CD4-positive, alpha-beta T cell treated with Interleukin-21 for 1 hour (primary cell): Measurements from ENCODE around the gene IDS.

Experiments used
- DNase-seq: peaks from one replicate; pipeline ENCODE4 v3.0.0-alpha.2; 2020

Gene IDS

DNA sequence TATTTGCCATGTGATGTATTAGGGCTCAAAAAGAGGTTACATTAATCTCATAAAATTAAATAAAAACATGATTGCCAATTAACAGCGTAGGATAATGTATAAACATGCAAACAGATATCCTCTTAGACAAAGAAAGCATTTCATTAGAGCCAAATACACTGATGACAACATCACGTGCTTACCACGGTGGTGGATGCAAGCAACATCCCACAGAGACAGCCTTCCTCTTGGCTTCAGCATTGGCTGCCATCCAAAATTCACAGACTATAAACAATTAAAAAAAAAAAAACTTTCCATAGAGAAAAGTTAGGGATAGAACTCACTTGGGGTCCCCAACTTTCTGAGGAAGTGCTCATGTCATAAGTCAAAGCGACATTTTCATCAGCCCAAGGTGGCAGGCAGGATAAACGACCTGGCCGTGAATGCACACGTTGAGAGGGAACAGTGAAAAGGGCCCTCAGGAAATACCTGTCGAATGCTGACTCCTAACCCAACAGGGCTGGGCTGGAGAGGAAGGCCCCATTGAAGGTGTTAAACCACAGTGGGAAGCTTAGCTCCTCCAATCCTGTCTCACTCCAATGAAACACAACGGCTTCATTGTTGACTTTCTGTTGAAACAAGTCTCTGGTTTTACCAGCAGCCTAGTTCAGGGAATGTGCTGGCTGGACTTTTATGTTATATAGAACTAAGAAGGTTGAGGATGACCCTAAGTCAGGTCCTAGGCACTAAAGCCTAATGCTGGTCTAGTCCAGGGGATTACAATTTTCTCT is 48.4 kb downstream of the IDS start:
- DNase-seq, result no peak

DNA sequence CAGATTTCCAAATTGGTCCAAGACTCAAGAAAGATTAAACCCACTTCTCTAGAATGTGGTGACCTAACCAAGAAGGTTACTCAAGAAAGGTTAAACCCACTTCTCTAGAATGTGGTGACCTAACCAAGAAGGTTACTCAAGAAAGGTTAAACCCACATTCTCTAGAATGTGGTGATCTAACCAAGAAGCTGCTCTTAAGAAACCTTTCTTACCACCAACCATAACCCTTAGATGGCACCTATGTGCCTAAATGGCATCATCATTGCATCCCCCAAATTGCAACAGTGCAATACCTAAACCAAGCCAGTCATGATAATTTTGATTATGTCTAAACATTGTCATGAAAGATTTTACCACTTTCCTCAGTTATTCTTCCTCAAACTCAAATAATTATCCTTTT is 49.2 kb downstream of the IDS start:
- no peak for DNase-seq

DNA sequence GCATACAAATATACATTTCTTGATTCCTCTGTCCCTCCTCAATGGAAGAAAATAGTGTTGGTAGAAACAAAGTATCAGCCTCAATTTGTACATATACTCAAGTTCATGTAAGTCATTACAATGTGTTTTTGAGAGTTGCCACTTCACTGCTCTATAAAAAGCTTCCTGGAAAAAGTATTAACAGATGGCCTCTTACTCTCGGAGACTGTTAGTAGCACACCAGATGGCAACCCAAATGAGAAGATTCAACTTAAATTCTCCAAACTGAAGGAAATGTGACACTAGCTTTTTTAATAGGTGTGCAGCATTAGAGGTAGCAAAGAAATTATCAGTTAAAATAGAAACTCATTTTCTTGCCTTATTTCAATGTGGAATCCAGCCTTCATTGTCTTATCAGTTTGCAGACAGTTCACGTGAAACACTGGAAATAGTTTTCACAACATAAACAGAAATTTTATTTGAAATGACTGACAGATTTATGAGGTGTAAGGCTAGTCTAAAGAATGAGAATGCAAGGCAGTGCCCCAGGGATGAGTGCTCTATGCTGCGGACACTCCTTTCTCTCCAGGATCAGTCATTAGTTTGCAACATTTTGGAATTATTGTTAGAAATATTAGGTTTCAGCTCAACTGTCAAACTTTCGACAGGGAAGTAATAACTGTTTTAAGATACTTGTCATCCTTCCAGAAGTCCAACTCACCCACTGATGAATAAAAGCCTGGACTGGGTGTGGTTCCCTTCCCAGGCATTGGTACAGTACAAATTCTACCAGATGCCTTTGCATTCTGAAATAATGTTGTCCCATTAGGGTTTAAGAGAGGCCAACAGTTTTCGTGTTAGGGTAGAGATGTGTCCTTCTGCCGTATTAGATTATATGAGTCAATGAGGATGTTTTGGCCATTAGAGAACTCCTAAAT is 50.9 kb downstream of the IDS start:
- no peak for DNase-seq

DNA sequence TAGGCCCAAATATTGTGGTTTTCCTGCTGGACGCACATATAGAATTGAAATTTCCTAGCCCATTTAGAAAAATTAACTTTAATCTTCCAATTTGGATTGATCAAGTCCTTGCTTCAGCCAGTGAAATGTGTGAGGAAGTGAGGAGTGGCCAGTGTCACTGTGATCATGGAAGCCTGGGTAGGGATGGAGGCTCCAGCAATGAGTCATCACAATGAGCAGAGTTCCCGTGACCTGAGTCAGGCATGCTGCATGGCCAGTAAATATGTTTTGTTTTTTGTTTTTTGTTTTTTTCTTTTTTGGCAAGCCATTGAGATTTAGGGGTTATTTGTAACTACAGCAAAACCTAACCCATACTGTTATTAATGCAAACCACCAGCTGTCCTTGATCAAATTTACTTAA is 52.1 kb downstream of the IDS start:
- no peak for DNase-seq

DNA sequence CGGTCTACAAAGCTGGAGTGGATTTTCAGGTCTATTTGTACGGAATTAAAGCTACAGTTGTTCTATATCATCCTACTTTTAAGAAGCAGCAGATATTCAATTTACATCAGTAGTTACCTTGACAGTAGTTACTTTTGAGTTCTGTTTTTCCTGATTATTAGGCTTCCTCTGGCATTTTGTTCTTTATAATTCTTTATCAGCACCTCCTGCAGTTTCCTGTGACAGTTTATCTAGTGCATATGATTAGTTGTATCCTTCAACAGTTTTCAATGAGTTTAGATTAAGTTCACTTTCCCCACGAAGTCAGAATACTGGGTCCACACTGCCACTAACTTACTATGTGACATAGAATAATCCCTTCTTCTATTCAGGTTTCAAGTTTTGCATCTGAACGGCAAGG is 71.7 kb downstream of the IDS start:
- DNase-seq, result no peak

DNA sequence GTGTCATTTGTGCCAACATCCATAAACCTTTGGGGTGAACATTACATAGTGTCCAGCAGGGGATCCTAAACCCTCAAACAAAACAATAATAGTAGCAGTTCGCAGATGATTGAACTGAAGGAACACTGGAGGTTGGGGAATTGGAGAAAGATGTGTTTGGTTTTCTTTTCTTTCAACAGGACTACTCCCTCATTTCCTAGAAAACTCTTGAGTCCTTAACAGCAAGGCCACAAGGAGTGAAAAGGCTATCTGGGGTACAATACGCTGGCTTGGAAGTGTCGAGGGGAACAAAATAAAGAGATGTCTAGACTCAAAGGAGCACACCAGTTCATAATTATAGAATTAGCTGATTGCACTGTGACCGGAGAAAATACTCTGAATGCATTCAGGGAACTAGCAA is 72.1 kb downstream of the IDS start:
- no peak for DNase-seq
